Hypothalamus (tissue), 51 donors: ENCODE data around the gene SGMS1.

Experiments
- DNase-seq, 51 donors: peaks; one replicate each; lab custom pipeline; 2025; lab: John Stamatoyannopoulos, UW

SGMS1 gene

GRCh38 chr10:50324680-50325393 is 298.9 kb downstream of the SGMS1 start:
- DNase-seq: no peak

GRCh38 chr10:50324046-50324445 is 299.7 kb downstream of the SGMS1 start:
- DNase-seq: no peak

GRCh38 chr10:50322077-50322476 is 301.7 kb downstream of the SGMS1 start:
- no peak for DNase-seq

- DNase-seq: no peak
Measured at GRCh38 chr10:50318129-50318528, 305.6 kb downstream of the SGMS1 start.

GRCh38 chr10:50316695-50317648 is 306.8 kb downstream of the SGMS1 start:
- DNase-seq: no peak

- DNase-seq: no peak
Measured at GRCh38 chr10:50316174-50316573, 307.6 kb downstream of the SGMS1 start.

GRCh38 chr10:50315424-50315823 is 308.3 kb downstream of the SGMS1 start:
- no peak for DNase-seq

GRCh38 chr10:50314169-50315071 is 309.3 kb downstream of the SGMS1 start:
- no peak for DNase-seq

GRCh38 chr10:50312464-50313437 is 311.0 kb downstream of the SGMS1 start:
- DNase-seq: no peak

GRCh38 chr10:50310560-50311174 is 313.1 kb downstream of the SGMS1 start:
- no peak for DNase-seq

- DNase-seq: no peak
Measured at GRCh38 chr10:50309342-50309741, 314.4 kb downstream of the SGMS1 start.

- no peak for DNase-seq
Measured at GRCh38 chr10:50304660-50305059, 319.1 kb downstream of the SGMS1 start.

GRCh38 chr10:50299948-50300669 is 323.6 kb downstream of the SGMS1 start:
- DNase-seq: no peak

GRCh38 chr10:50295367-50295766 is 328.4 kb downstream of the SGMS1 start:
- DNase-seq: no peak

- no peak for DNase-seq
Measured at GRCh38 chr10:50294582-50294981, 329.2 kb downstream of the SGMS1 start.

GRCh38 chr10:50293513-50294313 is 330.0 kb downstream of the SGMS1 start:
- DNase-seq: no peak

GRCh38 chr10:50291261-50291850 is 332.4 kb downstream of the SGMS1 start:
- no peak for DNase-seq
